Trophoblast cell (in vitro differentiated cells and primary cell): ENCODE data around the gene TIMM44.

Experiments
- DNase-seq, 2 donors: peaks; one replicate each; pipeline ENCODE4 v3.0.0-alpha.2; 2016
- H2AFZ ChIP-seq: 2 replicates; pipeline ENCODE4 v1.6.1; 2013; ENCODE audit warnings: low read length, moderate library complexity, mild to moderate bottlenecking; ENCODE audit not compliant: insufficient read depth, poor library complexity
- H2AK5ac ChIP-seq: 2 replicates; pipeline ENCODE4 v1.6.1; 2013; ENCODE audit warnings: mild to moderate bottlenecking, low read length
- H2BK120ac ChIP-seq: 2 replicates; pipeline ENCODE4 v1.6.1; 2013; ENCODE audit warnings: low read length, mild to moderate bottlenecking, moderate library complexity; ENCODE audit not compliant: insufficient read depth, poor library complexity
- H2BK12ac ChIP-seq: 2 replicates; pipeline ENCODE4 v1.6.1; 2013; ENCODE audit warnings: mild to moderate bottlenecking, low read length, moderate library complexity
- H2BK5ac ChIP-seq: 2 replicates; pipeline ENCODE4 v1.6.1; 2013; ENCODE audit warnings: low read length, low read depth, moderate library complexity, mild to moderate bottlenecking; ENCODE audit not compliant: poor library complexity
- H3K14ac ChIP-seq: 2 replicates; pipeline ENCODE4 v1.6.1; 2013; ENCODE audit warnings: mild to moderate bottlenecking, low read length
- H3K18ac ChIP-seq: 2 replicates; pipeline ENCODE4 v1.6.1; 2013; ENCODE audit warnings: mild to moderate bottlenecking, low read length
- H3K23ac ChIP-seq: 2 replicates; pipeline ENCODE4 v1.6.1; 2013; ENCODE audit warnings: low read length
- H3K27ac ChIP-seq: 2 replicates; pipeline ENCODE4 v1.5.1; 2013; ENCODE audit warnings: low read depth, mild to moderate bottlenecking, inconsistent platforms, low read length, moderate library complexity
- H3K27me3 ChIP-seq: 2 replicates; pipeline ENCODE4 v1.6.1; 2013; ENCODE audit warnings: inconsistent platforms, mild to moderate bottlenecking, low read length, moderate library complexity; ENCODE audit not compliant: insufficient read depth
- H3K36me3 ChIP-seq, 2 experiments: 1 replicate in 1 of 2; 2 replicates in 1 of 2; pipeline ENCODE4 v1.6.1; 2013; ENCODE audit warnings: low read length in 2 of 2, mild to moderate bottlenecking in 2 of 2, moderate library complexity in 1 of 2; ENCODE audit not compliant: insufficient read depth in 2 of 2, control insufficient read depth in 1 of 2
- H3K4ac ChIP-seq: 2 replicates; pipeline ENCODE4 v1.6.1; 2013; ENCODE audit warnings: low read depth, mild to moderate bottlenecking, low read length, moderate library complexity
- H3K4me1 ChIP-seq, 2 experiments: 1 replicate in 1 of 2; 2 replicates in 1 of 2; pipeline ENCODE4 v1.6.1; 2013; ENCODE audit warnings: low read length in 2 of 2, mild to moderate bottlenecking in 2 of 2, moderate library complexity in 1 of 2; ENCODE audit not compliant: insufficient read depth in 2 of 2, control insufficient read depth in 1 of 2
- H3K4me2 ChIP-seq: 2 replicates; pipeline ENCODE4 v1.6.1; 2013; ENCODE audit warnings: inconsistent platforms, mild to moderate bottlenecking, low read length, moderate library complexity
- H3K4me3 ChIP-seq: 2 replicates; pipeline ENCODE4 v1.5.1; 2013; ENCODE audit warnings: mild to moderate bottlenecking, low read depth, low read length, inconsistent platforms
- H3K79me1 ChIP-seq: one replicate; pipeline ENCODE4 v1.6.1; 2013; ENCODE audit warnings: low read length
- H3K79me2 ChIP-seq: 2 replicates; pipeline ENCODE4 v1.6.1; 2013; ENCODE audit warnings: low read length, mild to moderate bottlenecking; ENCODE audit not compliant: control insufficient read depth, insufficient read depth, poor library complexity
- H3K9ac ChIP-seq: 2 replicates; pipeline ENCODE4 v1.6.1; 2013; ENCODE audit warnings: mild to moderate bottlenecking, low read length
- H3K9me3 ChIP-seq: 2 replicates; pipeline ENCODE4 v1.6.1; 2013; ENCODE audit warnings: low read depth, mild to moderate bottlenecking, control low read depth, inconsistent platforms, low read length; ENCODE audit not compliant: insufficient read depth
- H4K12ac ChIP-seq: 2 replicates; pipeline ENCODE4 v1.6.1; 2013; ENCODE audit warnings: low read depth, mild to moderate bottlenecking, low read length, moderate library complexity
- H4K8ac ChIP-seq: 2 replicates; pipeline ENCODE4 v1.6.1; 2013; ENCODE audit warnings: low read depth, mild to moderate bottlenecking, low read length, moderate library complexity
- H4K91ac ChIP-seq: one replicate; pipeline ENCODE4 v1.6.1; 2013; ENCODE audit warnings: low read depth, mild to moderate bottlenecking, low read length, moderate library complexity
- WGBS: extraction: QIAGEN DNeasy Blood & Tissue Kit; methylation state at CpG from one replicate; pipeline ENCODE4 v1.1.7; 2013; ENCODE audit warnings: missing lambda C conversion rate; ENCODE audit not compliant: insufficient read length, insufficient coverage; ENCODE audit errors: extremely low coverage; 5-methylcytosine and 5-hydroxymethylcytosine counted together

Gene TIMM44

GRCh38 chr19:7933828-7934725, 9.4 kb downstream of the TIMM44 start:
- H3K79me1 ChIP-seq: no peaks in the 10 kb centered on the region
- no peak overlapping the region for H3K4me3 ChIP-seq
- no peak overlapping the region for H3K4ac ChIP-seq
- H3K9ac ChIP-seq: no peak overlapping the region
- no peak overlapping the region for H4K91ac ChIP-seq
- peaks cover 71 to 77% of the 10 kb centered on the region in 2 experiments for H3K36me3 ChIP-seq
- H3K4me1 ChIP-seq: peaks cover 3 to 4% of the 10 kb centered on the region in 2 experiments
- no peak overlapping the region for H3K18ac ChIP-seq
- no peak overlapping the region for H3K14ac ChIP-seq
- no peak overlapping the region for H2AFZ ChIP-seq
- no peak overlapping the region for H2AK5ac ChIP-seq
- no peak overlapping the region for H4K12ac ChIP-seq
- no peak overlapping the region for H3K27ac ChIP-seq
- H3K23ac ChIP-seq: no peak overlapping the region
- no CpG with 5 or more reads among the region's 55 CpGs for WGBS
- no peaks in the 10 kb centered on the region for H3K79me2 ChIP-seq
- no peak overlapping the region for H2BK5ac ChIP-seq
- no peak overlapping the region for H4K8ac ChIP-seq
- H2BK120ac ChIP-seq: no peak overlapping the region
- H3K27me3 ChIP-seq: no peaks in the 10 kb centered on the region
- DNase-seq: no peak
- H3K4me2 ChIP-seq: no peak overlapping the region
- no peaks in the 10 kb centered on the region for H3K9me3 ChIP-seq
- no peak overlapping the region for H2BK12ac ChIP-seq

GRCh38 chr19:7933411-7933810, 10.1 kb downstream of the TIMM44 start:
- Histone ChIP-seq H3K9ac (no peak overlapping the region), H3K27me3 (no peaks in the 10 kb centered on the region), H4K91ac (no peak overlapping the region), H2BK12ac (no peak overlapping the region), H2BK120ac (no peak overlapping the region), H2BK5ac (no peak overlapping the region), H4K12ac (no peak overlapping the region), H3K4me3 (no peak overlapping the region), H3K36me3 (peaks cover 68 to 75% of the 10 kb centered on the region in 2 experiments), H4K8ac (no peak overlapping the region), H3K4me1 (peaks cover 5 to 7% of the 10 kb centered on the region in 2 experiments), H3K4ac (no peak overlapping the region), H3K79me2 (no peaks in the 10 kb centered on the region), H2AFZ (no peak overlapping the region), H3K79me1 (no peaks in the 10 kb centered on the region), H3K14ac (no peak overlapping the region), H3K9me3 (no peaks in the 10 kb centered on the region), H3K23ac (no peak overlapping the region), H2AK5ac (no peak overlapping the region), H3K4me2 (no peak overlapping the region), H3K18ac (no peak overlapping the region), H3K27ac (no peak overlapping the region)
- no peak for DNase-seq
- no CpG with 5 or more reads among the region's 14 CpGs for WGBS

GRCh38 chr19:7932930-7933300, 10.6 kb downstream of the TIMM44 start:
- Histone ChIP-seq H3K4ac (no peak overlapping the region), H4K12ac (no peak overlapping the region), H3K18ac (no peak overlapping the region), H2BK5ac (no peak overlapping the region), H2BK12ac (no peak overlapping the region), H3K4me2 (no peak overlapping the region), H3K4me3 (no peak overlapping the region), H3K36me3 (peaks cover 68 to 74% of the 10 kb centered on the region in 2 experiments), H3K9ac (no peak overlapping the region), H3K4me1 (peaks cover 5 to 7% of the 10 kb centered on the region in 2 experiments), H3K79me2 (no peaks in the 10 kb centered on the region), H3K27ac (no peak overlapping the region), H3K27me3 (no peaks in the 10 kb centered on the region), H2AK5ac (no peak overlapping the region), H3K14ac (no peak overlapping the region), H2AFZ (no peak overlapping the region), H4K8ac (no peak overlapping the region), H3K79me1 (no peaks in the 10 kb centered on the region), H3K23ac (no peak overlapping the region), H3K9me3 (no peaks in the 10 kb centered on the region), H2BK120ac (no peak overlapping the region), H4K91ac (no peak overlapping the region)
- no peak for DNase-seq
- WGBS: no CpG with 5 or more reads among the region's 10 CpGs

- Histone ChIP-seq H2BK12ac (no peak overlapping the region), H3K4ac (no peak overlapping the region), H4K8ac (no peak overlapping the region), H4K12ac (no peak overlapping the region), H2BK120ac (no peak overlapping the region), H3K79me2 (no peaks in the 10 kb centered on the region), H2AK5ac (no peak overlapping the region), H3K4me2 (no peak overlapping the region), H3K36me3 (peaks cover 64 to 69% of the 10 kb centered on the region in 2 experiments), H3K18ac (no peak overlapping the region), H3K9ac (no peak overlapping the region), H3K14ac (no peak overlapping the region), H3K4me3 (no peak overlapping the region), H2AFZ (no peak overlapping the region), H3K4me1 (peaks cover 5 to 7% of the 10 kb centered on the region in 2 experiments), H3K23ac (no peak overlapping the region), H4K91ac (no peak overlapping the region), H3K79me1 (no peaks in the 10 kb centered on the region), H2BK5ac (no peak overlapping the region), H3K9me3 (no peaks in the 10 kb centered on the region), H3K27me3 (no peaks in the 10 kb centered on the region), H3K27ac (no peak overlapping the region)
- DNase-seq: no peak
- no CpG with 5 or more reads among the region's 32 CpGs for WGBS
Observed at GRCh38 chr19:7932276-7932929, 11.1 kb downstream of the TIMM44 start.
